ENCODE results near the gene DCDC2C.

DNA sequence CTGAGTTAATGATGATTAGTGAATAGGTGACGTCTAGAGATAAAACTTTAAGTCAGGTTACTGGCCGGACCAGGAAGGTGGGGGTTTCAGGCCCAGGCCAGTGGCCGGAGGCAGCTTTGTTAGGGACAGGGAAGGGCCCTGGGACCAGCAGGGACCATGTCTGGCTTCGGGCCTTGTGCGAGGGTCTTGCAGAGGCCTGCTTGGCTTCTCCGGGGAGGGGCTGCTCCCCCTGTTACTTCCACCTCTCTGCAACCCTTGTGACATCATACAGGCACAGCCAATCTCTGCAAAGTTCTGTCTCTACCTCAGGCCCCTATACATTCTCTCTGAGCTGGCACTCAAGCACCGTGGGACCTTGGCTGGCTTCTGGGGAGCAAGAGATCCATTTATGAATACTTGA is 45.5 kb upstream of the DCDC2C start, which contains the start of gene ALLC:
- TF ChIP-seq, protein P1, sequence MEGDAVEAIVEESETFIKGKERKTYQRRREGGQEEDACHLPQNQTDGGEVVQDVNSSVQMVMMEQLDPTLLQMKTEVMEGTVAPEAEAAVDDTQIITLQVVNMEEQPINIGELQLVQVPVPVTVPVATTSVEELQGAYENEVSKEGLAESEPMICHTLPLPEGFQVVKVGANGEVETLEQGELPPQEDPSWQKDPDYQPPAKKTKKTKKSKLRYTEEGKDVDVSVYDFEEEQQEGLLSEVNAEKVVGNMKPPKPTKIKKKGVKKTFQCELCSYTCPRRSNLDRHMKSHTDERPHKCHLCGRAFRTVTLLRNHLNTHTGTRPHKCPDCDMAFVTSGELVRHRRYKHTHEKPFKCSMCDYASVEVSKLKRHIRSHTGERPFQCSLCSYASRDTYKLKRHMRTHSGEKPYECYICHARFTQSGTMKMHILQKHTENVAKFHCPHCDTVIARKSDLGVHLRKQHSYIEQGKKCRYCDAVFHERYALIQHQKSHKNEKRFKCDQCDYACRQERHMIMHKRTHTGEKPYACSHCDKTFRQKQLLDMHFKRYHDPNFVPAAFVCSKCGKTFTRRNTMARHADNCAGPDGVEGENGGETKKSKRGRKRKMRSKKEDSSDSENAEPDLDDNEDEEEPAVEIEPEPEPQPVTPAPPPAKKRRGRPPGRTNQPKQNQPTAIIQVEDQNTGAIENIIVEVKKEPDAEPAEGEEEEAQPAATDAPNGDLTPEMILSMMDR (IDR thresholded peaks at IDR 0.05; ENCODE audit: poor library complexity), result no peak
- TF ChIP-seq EZH2 (IDR thresholded peaks at IDR 0.05; ENCODE audit: borderline replicate concordance), result no peak
